ENCODE measurements around the gene STOX2. TPM values are rescaled to one million over a fixed set of nuclear protein-coding genes. Genes with fewer than 3 reads are reported as not detected.

The STOX2 gene
- total and polyA plus RNA-seq, 4 donors: 1.8 to 27.5 (median 8.6) TPM

GRCh38 chr4:184016759-184017668 lies 111.9 kb downstream of the STOX2 start:
- DNase-seq: peak; percentile 92 to 97 (median 97)
- 65 to 75% methylated on average over 20 of the region's 20 CpGs for WGBS, 2 donors
- H3K27ac ChIP-seq (ENCODE audit: low read depth in 1 of 2, low read length in 1 of 2): peak overlapping the region; percentile 29 to 56

GRCh38 chr4:184019076-184019475 lies 114.0 kb downstream of the STOX2 start:
- Histone ChIP-seq H3K27me3 (ENCODE audit: control insufficient read depth in 3 of 3, insufficient read depth in 3 of 3, low read length in 2 of 3) (no peaks in the 10 kb centered on the region), H3K36me3 (ENCODE audit: control insufficient read depth in 4 of 4, insufficient read depth in 4 of 4, low read length in 4 of 4) (peaks cover 0 to 9% (median 0%) of the 10 kb centered on the region in 4 donors), H3K4me1 (ENCODE audit: control insufficient read depth in 5 of 5, insufficient read depth in 5 of 5, low read length in 5 of 5) (peaks cover 0 to 56% (median 14%) of the 10 kb centered on the region in 5 donors), H3K27ac (ENCODE audit: low read depth in 1 of 2, low read length in 1 of 2) (no peak overlapping the region), H3K4me3 (no peak overlapping the region), H3K9ac (ENCODE audit: insufficient read depth in 1 of 2, low read length in 2 of 2) (no peak overlapping the region), H3K9me3 (ENCODE audit: control insufficient read depth in 4 of 4, insufficient read depth in 3 of 4, low read length in 3 of 4) (no peaks in the 10 kb centered on the region)
- ATAC-seq (ENCODE audit: insufficient read depth, low FRiP score): no peak
- 63 to 85% methylated on average over 1 of the region's 1 CpG for WGBS, 2 donors
- DNase-seq: no peak
- TF ChIP-seq CTCF (IDR thresholded peaks at IDR 0.05; ENCODE audit: control extremely low read depth, extremely low read depth): no peak

More at GRCh38 chr4:184016759-184017668, 111.9 kb downstream of the STOX2 start:
- Histone ChIP-seq H3K9ac (ENCODE audit: insufficient read depth in 1 of 2, low read length in 2 of 2) (no peak overlapping the region), H3K4me1 (ENCODE audit: control insufficient read depth in 5 of 5, insufficient read depth in 5 of 5, low read length in 5 of 5) (peaks cover 3 to 57% (median 15%) of the 10 kb centered on the region in 5 donors), H3K4me3 (no peak overlapping the region), H3K36me3 (ENCODE audit: control insufficient read depth in 4 of 4, insufficient read depth in 4 of 4, low read length in 4 of 4) (peaks cover 0 to 6% (median 0%) of the 10 kb centered on the region in 4 donors), H3K27me3 (ENCODE audit: control insufficient read depth in 3 of 3, insufficient read depth in 3 of 3, low read length in 2 of 3) (no peaks in the 10 kb centered on the region), H3K9me3 (ENCODE audit: control insufficient read depth in 4 of 4, insufficient read depth in 3 of 4, low read length in 3 of 4) (no peaks in the 10 kb centered on the region)
- no peak for TF ChIP-seq CTCF (IDR thresholded peaks at IDR 0.05; ENCODE audit: control extremely low read depth, extremely low read depth)
- ATAC-seq (ENCODE audit: insufficient read depth, low FRiP score): no peak

- Histone ChIP-seq H3K36me3 (ENCODE audit: control insufficient read depth in 4 of 4, insufficient read depth in 4 of 4, low read length in 4 of 4) (peaks cover 0 to 9% (median 0%) of the 10 kb centered on the region in 4 donors), H3K27me3 (ENCODE audit: control insufficient read depth in 3 of 3, insufficient read depth in 3 of 3, low read length in 2 of 3) (no peaks in the 10 kb centered on the region), H3K27ac (ENCODE audit: low read depth in 1 of 2, low read length in 1 of 2) (peak overlapping the region; percentile 50 to 77), H3K4me1 (ENCODE audit: control insufficient read depth in 5 of 5, insufficient read depth in 5 of 5, low read length in 5 of 5) (peaks cover 0 to 56% (median 18%) of the 10 kb centered on the region in 5 donors), H3K4me3 (no peak overlapping the region), H3K9me3 (ENCODE audit: control insufficient read depth in 4 of 4, insufficient read depth in 3 of 4, low read length in 3 of 4) (no peaks in the 10 kb centered on the region), H3K9ac (ENCODE audit: insufficient read depth in 1 of 2, low read length in 2 of 2) (no peak overlapping the region)
- no peak for TF ChIP-seq CTCF (IDR thresholded peaks at IDR 0.05; ENCODE audit: control extremely low read depth, extremely low read depth)
- peak in 2 of 3 donors; percentile 41 to 56 for DNase-seq
- no peak for ATAC-seq (ENCODE audit: insufficient read depth, low FRiP score)
- 56 to 73% methylated on average over 26 of the region's 26 CpGs for WGBS, 2 donors
Observed at GRCh38 chr4:184019667-184020623, 114.8 kb downstream of the STOX2 start.

Measured in lung (tissue), 12 donors.